Measurements from ENCODE around the gene GRIA2.

GRIA2 gene

DNA sequence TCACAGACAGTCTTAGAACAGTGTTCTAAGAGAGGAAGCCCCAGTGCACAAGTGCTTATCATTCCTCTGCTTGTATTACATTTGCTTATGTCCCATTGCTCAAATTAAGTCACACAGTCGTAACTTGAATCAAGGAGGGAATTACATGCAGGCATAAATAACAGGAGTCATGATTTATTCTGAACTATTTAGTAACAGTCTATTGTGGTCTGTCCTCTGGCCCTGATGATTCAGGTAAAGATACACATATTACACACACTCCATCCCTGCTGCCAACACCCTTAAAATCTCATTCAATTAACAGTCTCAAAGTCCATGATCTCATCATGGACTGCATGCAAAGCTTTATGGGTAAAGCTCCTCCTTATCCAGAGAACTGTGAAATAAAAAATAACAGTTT lies 60.1 kb downstream of the GRIA2 start:
- TF ChIP-seq, protein P1, sequence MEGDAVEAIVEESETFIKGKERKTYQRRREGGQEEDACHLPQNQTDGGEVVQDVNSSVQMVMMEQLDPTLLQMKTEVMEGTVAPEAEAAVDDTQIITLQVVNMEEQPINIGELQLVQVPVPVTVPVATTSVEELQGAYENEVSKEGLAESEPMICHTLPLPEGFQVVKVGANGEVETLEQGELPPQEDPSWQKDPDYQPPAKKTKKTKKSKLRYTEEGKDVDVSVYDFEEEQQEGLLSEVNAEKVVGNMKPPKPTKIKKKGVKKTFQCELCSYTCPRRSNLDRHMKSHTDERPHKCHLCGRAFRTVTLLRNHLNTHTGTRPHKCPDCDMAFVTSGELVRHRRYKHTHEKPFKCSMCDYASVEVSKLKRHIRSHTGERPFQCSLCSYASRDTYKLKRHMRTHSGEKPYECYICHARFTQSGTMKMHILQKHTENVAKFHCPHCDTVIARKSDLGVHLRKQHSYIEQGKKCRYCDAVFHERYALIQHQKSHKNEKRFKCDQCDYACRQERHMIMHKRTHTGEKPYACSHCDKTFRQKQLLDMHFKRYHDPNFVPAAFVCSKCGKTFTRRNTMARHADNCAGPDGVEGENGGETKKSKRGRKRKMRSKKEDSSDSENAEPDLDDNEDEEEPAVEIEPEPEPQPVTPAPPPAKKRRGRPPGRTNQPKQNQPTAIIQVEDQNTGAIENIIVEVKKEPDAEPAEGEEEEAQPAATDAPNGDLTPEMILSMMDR (IDR thresholded peaks at IDR 0.05; ENCODE audit: low read depth, low read length, missing control alignments) = no peak
- no peak overlapping the region for H3K4me3 ChIP-seq (ENCODE audit: low read depth, low read length)
- no peak for DNase-seq (ENCODE audit: low read depth)

DNA sequence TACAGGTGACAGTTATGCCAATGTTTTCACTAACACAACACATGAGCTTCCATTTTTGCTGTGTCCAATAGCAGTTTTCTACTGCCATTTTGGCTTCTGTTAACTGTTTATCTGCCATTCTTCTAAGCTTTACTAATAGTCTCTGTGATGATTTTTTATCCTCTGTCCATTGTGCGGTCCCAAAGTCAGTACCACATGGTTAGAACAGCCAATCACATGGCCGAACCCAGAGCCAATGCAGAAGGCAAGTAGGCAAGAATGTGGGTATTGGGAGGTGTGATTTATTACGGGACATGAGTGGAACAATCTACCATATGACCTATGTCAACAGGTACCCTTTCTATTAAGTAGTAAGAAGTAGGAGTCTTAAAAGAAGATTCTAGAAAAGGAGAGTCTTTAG lies 61.5 kb downstream of the GRIA2 start:
- TF ChIP-seq, protein P1 (IDR thresholded peaks at IDR 0.05; ENCODE audit: low read depth, low read length, missing control alignments) = no peak
- H3K4me3 ChIP-seq (ENCODE audit: low read depth, low read length) = no peak overlapping the region
- no peak for DNase-seq (ENCODE audit: low read depth)

DNA sequence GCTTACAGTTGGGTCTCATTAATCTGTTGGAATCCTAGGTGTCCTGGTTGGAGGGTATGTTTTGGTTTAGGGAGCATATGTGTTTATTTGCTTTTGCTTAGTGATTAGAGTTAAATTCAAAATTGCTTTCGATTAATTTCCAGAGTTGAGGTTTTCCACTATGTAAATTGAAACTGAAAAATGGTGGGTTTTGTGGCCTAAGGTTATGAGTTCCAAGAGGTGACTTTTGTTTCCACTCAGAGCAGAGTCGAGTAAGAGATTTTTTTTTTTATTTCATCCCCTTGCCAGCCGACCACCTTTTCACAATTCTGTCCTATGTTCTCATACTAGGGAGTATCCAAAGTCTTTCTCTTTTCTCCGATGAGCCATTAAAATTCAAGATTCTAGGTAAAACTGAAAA lies 66.9 kb downstream of the GRIA2 start:
- no peak for DNase-seq (ENCODE audit: low read depth)
- no peak overlapping the region for H3K4me3 ChIP-seq (ENCODE audit: low read depth, low read length)
- TF ChIP-seq, protein P1 (IDR thresholded peaks at IDR 0.05; ENCODE audit: low read depth, low read length, missing control alignments) = no peak

DNA sequence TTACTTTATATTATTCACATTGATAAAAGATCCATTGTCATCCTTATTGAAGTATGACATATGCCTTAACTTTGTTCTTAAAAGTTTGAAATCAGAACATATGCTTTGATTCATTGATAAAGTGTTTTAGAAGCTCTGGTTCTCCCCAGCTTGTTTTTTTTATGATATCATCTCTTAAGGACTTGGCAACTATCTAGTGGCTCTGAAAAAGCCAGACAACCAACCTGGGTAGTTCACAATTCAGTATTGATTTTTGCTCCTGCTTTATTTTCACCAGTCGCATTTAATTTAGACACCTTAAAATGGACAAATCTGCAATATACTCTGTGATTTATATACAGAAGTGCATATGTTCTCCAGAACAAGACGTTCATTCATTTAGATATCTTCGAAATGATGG lies 70.1 kb downstream of the GRIA2 start:
- no peak for DNase-seq (ENCODE audit: low read depth)
- TF ChIP-seq, protein P1 (IDR thresholded peaks at IDR 0.05; ENCODE audit: low read depth, low read length, missing control alignments) = no peak
- no peak overlapping the region for H3K4me3 ChIP-seq (ENCODE audit: low read depth, low read length)

DNA sequence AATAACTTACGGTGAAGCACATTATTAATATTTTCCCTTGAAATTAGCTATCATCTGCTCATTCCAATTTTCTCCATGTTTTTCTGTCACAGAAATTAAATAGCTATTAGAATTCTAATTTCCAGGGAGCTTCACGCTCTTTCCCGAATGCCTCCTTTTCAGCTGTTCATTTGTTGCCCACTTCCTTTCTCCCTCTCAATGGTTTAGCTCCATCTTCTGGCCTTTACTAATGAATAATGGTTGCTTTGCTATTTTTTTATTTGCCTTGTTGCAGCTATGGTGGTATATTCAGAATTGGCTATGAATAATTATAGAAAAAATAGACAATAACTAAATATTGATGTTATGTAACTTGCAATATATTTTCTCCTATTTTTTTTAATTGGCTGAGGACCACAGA lies 70.5 kb downstream of the GRIA2 start:
- no peak for DNase-seq (ENCODE audit: low read depth)
- no peak overlapping the region for H3K4me3 ChIP-seq (ENCODE audit: low read depth, low read length)
- TF ChIP-seq, protein P1 (IDR thresholded peaks at IDR 0.05; ENCODE audit: low read depth, low read length, missing control alignments) = no peak

DNA sequence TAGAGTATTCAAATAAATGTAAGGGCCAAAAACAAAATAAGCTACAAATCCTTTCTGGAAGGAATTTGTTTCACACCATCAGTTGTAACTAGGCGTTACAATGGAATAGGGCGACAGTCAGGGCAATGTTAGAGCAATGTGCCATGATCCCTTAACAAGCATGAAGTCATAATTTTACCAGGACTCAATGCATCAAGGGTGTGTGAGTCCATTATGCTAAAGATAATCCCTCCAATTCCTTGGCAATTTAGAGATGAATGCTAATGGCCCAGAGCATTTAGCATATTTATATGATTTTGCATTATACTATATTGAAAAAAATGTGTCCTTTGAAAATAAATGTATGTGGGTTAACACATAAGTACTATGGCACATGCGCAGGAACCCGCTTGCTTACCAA lies 73.1 kb downstream of the GRIA2 start:
- TF ChIP-seq, protein P1 (IDR thresholded peaks at IDR 0.05; ENCODE audit: low read depth, low read length, missing control alignments) = no peak
- H3K4me3 ChIP-seq (ENCODE audit: low read depth, low read length) = no peak overlapping the region
- no peak for DNase-seq (ENCODE audit: low read depth)

DNA sequence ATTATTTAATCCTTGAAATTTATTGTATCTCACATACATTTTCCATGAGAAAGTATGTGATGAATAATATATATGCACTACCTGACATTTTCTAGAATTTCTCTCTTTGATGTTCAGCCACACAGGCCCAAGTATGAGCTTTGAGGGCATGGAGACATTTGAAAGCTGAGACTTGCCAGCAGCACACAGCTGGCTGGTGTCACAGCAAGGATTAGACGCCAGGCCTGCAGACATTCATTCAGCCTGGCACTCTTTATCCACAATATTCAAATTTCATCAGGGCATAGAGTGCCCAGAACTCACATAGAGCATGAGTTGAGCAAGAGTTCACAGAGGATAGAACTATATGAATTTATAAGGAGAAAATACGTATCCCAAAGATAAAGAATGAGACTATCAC lies 74.0 kb downstream of the GRIA2 start:
- TF ChIP-seq, protein P1 (IDR thresholded peaks at IDR 0.05; ENCODE audit: low read depth, low read length, missing control alignments) = no peak
- no peak overlapping the region for H3K4me3 ChIP-seq (ENCODE audit: low read depth, low read length)
- DNase-seq (ENCODE audit: low read depth) = no peak
